Loucy (cell line): ENCODE results near the gene NUDT13.

ENCODE experiments used
- EZH2phosphoT487 ChIP-seq: fragments of 200-600 bp; IDR thresholded peaks from 2 replicates; pipeline ENCODE4 v1.6.1; 2018; ENCODE audit warnings: antibody characterized with exemption, mild to moderate bottlenecking, moderate library complexity, borderline replicate concordance
- TF ChIP-seq, protein P1 (sequence below): fragments of 200-600 bp; sonication (generic); conservative IDR thresholded peaks from 2 replicates; pipeline ENCODE4 v1.5.1; 2014; ENCODE audit warnings: mild to moderate bottlenecking, antibody characterized with exemption, low read length

DNA sequence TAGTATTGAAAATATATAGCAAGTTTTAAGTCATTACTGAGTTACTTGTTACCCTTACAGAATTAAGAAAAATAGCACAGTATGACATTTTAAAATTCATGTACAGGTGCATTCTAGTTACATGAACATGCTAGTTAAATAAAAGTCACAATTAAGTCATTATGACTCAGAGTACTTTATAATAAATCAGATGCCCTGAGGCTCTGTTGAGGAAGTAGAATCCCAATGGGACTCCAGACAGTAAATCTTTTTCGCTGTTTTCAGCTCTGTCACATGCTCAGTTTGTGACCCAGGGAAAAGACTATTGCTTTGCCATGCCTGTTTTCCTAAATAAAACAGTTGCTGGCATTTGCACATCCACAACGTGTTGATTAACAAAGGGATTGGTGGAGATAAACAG is 21.0 kb downstream of the NUDT13 start:
- TF ChIP-seq, protein P1, sequence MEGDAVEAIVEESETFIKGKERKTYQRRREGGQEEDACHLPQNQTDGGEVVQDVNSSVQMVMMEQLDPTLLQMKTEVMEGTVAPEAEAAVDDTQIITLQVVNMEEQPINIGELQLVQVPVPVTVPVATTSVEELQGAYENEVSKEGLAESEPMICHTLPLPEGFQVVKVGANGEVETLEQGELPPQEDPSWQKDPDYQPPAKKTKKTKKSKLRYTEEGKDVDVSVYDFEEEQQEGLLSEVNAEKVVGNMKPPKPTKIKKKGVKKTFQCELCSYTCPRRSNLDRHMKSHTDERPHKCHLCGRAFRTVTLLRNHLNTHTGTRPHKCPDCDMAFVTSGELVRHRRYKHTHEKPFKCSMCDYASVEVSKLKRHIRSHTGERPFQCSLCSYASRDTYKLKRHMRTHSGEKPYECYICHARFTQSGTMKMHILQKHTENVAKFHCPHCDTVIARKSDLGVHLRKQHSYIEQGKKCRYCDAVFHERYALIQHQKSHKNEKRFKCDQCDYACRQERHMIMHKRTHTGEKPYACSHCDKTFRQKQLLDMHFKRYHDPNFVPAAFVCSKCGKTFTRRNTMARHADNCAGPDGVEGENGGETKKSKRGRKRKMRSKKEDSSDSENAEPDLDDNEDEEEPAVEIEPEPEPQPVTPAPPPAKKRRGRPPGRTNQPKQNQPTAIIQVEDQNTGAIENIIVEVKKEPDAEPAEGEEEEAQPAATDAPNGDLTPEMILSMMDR = no peak
- TF ChIP-seq EZH2phosphoT487 = no peak
